ENCODE data around the gene TELO2.

Gene TELO2

GRCh38 chr16:1519831-1520230 is 26.7 kb downstream of the TELO2 start:
- no peak for DNase-seq (ENCODE audit: low spot score)

GRCh38 chr16:1520461-1520860 is 27.3 kb downstream of the TELO2 start:
- DNase-seq (ENCODE audit: low spot score) = no peak

- DNase-seq (ENCODE audit: low spot score) = no peak
Measured at GRCh38 chr16:1523581-1524245, 30.6 kb downstream of the TELO2 start.

GRCh38 chr16:1524366-1524765 is 31.2 kb downstream of the TELO2 start:
- DNase-seq (ENCODE audit: low spot score) = no peak

GRCh38 chr16:1525871-1526607 is 32.9 kb downstream of the TELO2 start:
- no peak for DNase-seq (ENCODE audit: low spot score)

GRCh38 chr16:1526608-1527555 is 33.7 kb downstream of the TELO2 start:
- DNase-seq (ENCODE audit: low spot score) = no peak

GRCh38 chr16:1527836-1528811 is 35.0 kb downstream of the TELO2 start:
- no peak for DNase-seq (ENCODE audit: low spot score)

GRCh38 chr16:1528921-1529537 is 35.9 kb downstream of the TELO2 start:
- DNase-seq (ENCODE audit: low spot score) = no peak

GRCh38 chr16:1530349-1530882 is 37.3 kb downstream of the TELO2 start:
- no peak for DNase-seq (ENCODE audit: low spot score)

GRCh38 chr16:1530883-1531637 is 37.9 kb downstream of the TELO2 start:
- no peak for DNase-seq (ENCODE audit: low spot score)

- DNase-seq (ENCODE audit: low spot score) = no peak
Measured at GRCh38 chr16:1531638-1531910, 38.4 kb downstream of the TELO2 start.

- no peak for DNase-seq (ENCODE audit: low spot score)
Measured at GRCh38 chr16:1532081-1532760, 39.1 kb downstream of the TELO2 start.

- no peak for DNase-seq (ENCODE audit: low spot score)
Measured at GRCh38 chr16:1532771-1533170, 39.6 kb downstream of the TELO2 start.

- no peak for DNase-seq (ENCODE audit: low spot score)
Measured at GRCh38 chr16:1533443-1533951, 40.3 kb downstream of the TELO2 start, which contains the start of gene TMEM204. TMEM204 (plus strand) TSS chr16:1533666; CDS start chr16:1534276, 610 bp downstream.

GRCh38 chr16:1534021-1535020 is 41.2 kb downstream of the TELO2 start:
- DNase-seq (ENCODE audit: low spot score) = no peak

- no peak for DNase-seq (ENCODE audit: low spot score)
Measured at GRCh38 chr16:1535391-1536291, 42.5 kb downstream of the TELO2 start.

GRCh38 chr16:1536601-1537000 is 43.4 kb downstream of the TELO2 start:
- DNase-seq (ENCODE audit: low spot score) = no peak
